ENCODE data around the gene CTSF.
A peak's percentile ranks its signal among the peaks of the same experiment; 100 is the strongest.
"Not testable (repeated sequence)": the region's sequence is repeated elsewhere in the genome, so short reads cannot be mapped to it uniquely, and the experiment has no call there.

The CTSF gene

DNA sequence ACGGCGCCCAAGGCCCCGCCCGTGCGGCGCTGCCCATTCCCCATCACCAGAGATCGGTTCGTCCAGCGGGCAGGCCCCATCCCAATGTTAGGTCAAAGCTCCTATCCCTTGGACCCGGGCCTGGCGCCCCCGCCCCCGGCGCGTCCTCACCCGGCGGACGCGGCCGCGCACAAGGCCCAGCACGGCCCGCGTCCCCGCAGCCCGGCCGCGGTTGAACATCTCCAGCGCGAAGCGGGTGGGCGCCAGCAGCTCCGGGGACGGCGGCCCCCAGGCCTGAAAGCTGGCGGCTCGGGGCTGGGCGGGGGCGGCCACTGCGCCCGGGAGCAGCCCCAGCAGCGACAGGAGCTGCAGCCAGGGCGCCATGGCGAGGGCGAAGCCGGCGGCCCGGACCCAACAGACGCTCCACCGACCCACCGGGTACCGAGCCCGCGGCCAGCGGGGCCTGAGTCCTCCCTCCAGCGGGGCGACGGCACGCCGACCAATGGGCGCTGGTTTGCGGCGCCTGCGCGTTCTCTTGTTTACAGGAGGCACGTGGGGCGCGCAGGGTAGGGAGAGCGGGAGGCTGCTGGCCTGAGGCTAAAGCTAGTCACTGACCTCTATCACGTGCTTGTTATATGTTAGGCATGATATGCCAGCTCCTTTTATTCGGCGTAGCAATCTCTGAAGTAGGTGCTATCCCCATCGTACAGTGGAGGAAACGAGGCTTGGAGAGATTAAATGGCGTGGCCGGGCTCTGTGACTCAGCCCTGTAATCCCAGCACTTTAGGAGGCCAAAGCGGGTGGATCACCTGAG lies at the start of gene CTSF:
TSS of gene CTSF (minus strand) at position 483 of the 793 bp plus-strand sequence. CDS start at position 363, 120 bp downstream.
- peak; percentile 50 to 66 for DNase-seq (ENCODE audit: low read depth in 2 of 2)

DNA sequence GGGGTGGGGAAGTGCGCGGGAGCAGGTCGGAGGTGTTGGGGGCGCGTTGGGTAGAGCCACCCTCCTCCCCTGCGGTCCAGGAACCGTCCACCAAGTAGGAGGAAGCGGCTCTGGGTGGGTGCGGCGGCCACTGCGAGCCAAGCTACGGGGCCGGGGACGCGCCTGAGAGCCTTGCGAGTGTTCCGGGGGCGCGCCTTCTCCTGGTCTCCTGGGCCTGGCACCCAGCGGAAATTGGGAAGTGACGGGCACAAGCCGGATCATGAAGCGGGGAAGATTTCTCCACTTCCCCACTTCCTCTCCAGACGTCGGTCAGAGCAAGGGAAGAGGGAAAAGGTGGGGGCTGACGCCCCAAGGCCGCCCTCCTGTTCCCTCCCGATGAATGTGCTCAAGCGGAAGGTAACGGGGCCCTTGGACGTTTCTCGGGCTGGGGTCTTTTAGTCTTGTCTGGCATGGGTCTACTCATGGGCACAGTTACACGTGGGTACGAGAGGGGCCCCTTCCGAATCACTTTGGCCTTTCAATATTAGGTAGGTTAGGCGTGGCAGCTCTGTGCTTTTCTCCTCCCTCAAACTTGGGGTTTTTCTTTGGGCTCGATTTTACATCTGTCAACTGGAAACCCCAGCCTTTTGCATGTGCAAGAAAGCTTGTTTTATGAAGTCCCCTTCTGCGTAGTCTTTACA lies 48.9 kb upstream of the CTSF start:
- no peak for DNase-seq (ENCODE audit: low read depth in 2 of 2)

DNA sequence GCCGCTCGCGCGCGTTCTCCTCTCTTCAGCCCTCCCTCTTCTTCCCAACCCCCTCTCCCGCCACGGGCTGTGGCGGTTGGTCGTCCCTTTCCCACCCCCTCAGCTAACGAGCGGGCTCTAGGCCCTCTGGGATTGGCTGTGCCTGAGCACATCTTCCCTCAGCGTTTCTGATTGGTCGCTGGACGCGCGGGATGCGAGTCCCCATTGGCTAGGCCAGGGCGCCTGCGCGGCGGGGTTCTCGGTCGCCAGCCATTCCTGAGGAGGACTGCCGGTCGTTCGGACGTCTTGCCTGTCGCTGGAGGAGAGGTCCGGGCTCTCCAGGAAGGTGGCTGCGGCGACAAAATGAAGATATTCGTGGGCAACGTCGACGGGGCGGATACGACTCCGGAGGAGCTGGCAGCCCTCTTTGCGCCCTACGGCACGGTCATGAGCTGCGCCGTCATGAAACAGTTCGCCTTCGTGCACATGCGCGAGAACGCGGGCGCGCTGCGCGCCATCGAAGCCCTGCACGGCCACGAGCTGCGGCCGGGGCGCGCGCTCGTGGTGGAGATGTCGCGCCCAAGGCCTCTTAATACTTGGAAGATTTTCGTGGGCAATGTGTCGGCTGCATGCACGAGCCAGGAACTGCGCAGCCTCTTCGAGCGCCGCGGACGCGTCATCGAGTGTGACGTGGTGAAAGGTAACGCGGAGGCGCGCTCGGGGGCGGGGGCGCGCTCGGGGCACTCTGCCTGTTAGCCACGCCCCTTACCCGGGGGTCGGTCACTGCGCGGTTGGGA lies 48.2 kb upstream of the CTSF start, which contains the start of gene RBM14:
TSS of gene RBM14 (plus strand) at position 252 of the 776 bp plus-strand sequence. CDS start at position 343, 91 bp downstream.
- DNase-seq (ENCODE audit: low read depth in 2 of 2), result peak; percentile 97 to 99

DNA sequence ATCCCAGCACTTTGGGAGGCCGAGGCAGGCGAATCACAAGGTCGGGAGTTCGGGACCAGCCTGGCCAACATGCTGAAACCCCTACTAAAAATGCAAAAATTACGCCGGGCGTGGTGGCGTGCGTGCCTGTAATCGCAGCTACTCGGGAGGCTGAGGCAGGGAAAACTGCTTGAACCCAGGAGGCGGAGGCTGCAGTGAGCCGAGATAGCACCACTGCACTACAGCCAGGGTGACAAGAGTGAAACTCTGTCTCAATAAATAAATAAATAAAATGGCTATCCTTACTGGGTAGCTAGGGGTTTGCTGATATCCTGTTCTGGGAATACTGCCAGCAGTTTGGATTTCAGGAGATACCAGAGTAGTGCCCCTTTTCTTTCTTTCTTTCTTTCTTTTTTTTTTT lies 45.7 kb upstream of the CTSF start:
- no peak for DNase-seq (ENCODE audit: low read depth in 2 of 2)

DNA sequence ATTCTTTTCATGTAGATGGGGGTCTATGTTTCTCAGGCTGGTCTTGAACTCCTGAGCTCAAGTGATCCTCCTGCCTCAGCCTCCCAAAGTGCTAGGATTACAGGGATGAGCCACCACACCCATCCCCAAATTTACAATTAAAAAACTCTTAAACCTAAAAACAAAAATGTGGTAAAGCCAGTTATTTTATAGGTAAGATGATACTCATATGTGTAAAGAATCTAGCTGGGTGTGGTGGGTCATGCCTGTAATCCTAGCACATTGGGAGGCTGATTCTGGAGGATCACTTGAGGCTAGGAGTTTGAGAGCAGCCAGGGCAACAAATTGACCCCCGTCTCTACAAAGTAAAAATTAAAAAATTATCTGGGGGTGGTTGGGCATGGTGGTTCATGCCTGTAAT lies 44.1 kb upstream of the CTSF start:
- DNase-seq (ENCODE audit: low read depth in 2 of 2), result no peak

DNA sequence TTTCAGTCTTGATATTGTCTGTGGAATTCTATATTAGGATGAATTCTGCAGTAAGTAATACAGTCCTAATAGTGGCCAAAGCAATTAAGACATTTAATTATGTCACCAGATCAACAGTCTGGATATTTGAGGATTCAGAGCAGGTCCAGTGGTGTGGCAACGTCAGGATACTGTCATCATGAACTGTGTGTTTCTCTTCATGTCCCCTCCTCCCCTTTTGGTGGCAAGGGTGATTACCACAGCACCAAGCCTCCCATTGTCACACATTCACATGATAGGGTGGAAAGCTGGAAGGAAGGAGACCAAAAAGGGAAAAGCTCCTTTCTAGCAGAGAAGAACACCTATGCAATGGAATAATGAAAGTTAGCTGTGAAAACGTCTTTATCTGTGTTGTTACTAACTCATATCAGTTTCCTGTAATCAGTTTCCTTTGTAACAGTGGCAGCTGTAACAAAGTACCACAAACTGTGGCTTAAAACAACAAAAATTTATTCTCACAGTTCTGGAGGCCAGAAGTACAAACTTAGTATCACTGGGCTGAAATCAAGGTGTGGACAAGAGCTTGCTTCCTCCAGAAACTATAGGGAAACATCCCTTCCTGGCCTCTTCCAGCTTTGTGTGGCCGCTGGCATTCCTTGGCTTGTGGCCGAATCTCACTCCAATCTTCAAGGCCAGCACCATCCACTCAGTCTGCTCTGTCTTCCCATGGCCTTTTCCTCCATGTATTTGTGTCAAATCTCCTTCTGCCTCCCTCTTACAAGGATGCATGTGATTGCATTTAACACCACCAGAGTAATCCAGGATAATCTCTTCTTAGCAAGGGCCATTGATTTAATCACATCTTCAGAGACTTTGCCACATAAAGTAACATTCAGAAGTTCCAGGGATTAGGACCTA lies 41.6 kb upstream of the CTSF start:
- no peak for DNase-seq (ENCODE audit: low read depth in 2 of 2)

DNA sequence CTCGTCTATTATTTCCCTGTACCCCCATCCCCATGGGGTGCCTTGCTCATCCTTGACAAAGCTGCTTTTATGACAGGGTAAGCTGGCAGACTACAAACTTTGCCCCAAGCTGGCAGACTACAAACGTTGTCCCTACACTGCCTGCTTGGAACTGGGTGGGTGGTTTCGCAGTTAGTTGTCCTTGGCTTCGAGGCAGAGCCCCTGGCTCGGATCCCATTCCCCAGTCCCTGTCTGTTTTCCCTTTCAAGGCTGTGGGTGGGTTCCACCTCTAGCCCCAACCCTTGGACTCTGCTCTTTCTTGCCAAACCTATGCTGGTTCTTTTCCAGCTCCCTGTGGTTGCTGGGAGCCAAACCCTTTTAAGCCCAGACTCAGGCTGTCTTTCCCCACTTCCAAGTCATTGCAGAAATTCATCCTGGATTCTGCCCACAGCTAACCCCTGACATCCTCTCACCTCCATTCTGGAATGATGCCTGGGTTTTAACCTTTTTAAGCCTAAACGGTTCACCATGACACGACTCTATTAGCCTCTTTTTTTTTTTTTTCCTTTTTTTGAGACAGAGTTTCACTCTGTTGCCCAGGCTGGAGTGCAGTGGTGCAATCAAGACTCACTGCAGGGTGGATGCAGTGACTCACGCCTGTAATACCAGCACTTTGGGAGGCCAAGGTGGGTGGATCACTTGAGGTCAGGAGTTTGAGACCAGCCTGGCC lies 38.9 kb upstream of the CTSF start:
- DNase-seq (ENCODE audit: low read depth in 2 of 2), result no peak

DNA sequence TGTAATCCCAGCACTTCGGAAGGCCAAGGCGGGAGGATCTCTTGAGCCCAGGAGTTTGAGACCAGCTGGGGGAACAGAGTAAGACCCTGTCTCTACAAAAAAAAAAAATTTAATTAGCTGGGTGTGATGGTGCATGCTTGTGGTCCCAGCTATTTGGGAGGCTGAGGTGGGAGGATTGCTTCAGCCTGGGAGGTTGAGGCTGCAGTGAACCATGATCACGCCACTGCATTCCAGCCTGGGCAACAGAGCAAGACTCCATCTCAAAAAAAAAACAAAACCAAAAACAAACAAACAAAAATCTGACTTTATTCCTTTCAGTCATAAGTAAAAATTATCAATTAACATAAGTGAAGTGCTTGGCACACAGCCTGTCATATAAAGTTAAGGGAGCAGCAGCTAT lies 38.2 kb upstream of the CTSF start:
- not testable (repeated sequence) for DNase-seq (ENCODE audit: low read depth in 2 of 2)

DNA sequence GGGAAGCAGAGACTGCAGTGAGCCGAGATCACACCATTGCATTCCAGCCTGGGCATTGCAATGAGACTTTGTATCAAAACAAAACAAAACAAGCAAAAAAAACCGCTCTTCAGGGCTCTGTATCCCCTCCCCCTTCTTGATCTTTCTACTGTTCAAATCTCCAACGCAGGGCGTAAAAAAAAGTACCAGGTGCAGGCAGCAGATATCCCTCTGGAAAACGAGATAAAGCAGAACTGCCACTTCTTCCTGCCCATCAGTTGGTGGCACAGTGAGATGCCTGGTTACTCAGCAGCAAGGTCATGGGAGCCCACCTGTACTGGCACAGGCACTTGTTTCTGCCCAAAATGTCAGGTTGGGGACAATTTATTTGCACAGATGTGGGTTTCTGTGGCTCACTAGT lies 35.7 kb upstream of the CTSF start:
- no peak for DNase-seq (ENCODE audit: low read depth in 2 of 2)

DNA sequence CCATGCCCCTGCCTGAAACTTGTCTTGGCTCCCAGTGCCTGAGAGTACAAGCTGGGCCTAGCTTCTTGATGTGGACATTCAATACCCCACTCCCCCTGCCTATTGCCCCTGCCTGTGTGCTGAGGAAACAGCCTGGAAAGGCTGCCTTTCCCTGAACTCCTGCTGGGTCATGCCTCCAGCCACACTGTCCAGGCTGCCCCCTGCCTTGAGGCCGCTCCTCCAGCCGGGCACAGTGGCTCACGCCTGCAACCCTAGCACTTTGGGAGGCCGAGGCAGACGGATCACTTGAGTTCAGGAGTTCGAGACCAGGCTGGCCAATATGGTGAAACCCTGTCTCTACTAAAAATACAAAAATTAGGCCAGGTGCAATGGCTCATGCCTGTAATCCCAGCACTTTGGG lies 34.7 kb upstream of the CTSF start:
- DNase-seq (ENCODE audit: low read depth in 2 of 2), result no peak

DNA sequence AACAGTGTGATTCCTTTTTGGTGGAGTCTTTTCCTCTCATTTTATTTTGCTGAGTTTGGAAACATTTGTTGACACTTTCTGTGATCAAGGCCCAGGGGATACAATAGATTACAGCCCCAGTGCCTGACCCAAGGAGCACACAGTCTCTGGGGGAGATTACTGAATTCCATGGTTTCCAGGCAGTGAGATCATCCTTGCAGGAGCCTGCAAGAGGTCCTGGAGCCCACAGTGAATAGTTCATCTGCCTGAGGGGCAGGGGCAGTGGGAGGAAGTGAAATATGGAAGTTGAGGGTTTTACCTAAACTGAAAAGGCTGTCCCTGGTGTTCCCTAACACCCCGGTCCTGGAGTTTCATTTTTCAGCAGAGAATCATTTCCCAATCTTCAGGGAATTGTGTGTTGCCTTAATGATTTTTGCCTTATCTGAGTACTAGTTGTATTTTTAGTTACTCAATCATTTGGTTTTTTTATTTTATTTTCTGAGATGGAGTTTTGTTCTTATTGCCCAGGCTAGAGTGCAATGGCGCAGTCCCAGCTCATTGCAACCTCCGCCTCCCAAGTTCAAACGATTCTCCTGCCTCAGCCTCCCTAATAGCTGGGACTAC lies 32.3 kb upstream of the CTSF start:
- no peak for DNase-seq (ENCODE audit: low read depth in 2 of 2)

DNA sequence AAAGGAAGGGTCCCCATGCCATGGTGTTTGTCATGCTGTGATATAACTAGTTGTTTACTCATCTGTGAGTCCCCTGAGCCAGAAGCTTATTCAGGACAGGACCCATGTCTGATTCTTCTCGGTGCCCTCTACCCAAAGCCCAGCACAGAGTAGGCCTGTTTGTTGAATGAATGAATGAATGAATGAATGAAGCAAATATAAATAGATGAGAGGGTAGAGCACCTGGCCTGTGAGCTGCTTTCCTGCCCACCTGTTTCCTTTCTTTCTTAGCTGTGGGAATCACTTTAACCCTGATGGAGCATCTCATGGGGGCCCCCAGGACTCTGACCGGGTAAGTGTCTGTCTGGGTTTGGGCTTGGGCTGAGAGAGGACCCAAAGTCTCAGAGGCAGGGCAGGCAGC lies 31.8 kb upstream of the CTSF start:
- no peak for DNase-seq (ENCODE audit: low read depth in 2 of 2)

DNA sequence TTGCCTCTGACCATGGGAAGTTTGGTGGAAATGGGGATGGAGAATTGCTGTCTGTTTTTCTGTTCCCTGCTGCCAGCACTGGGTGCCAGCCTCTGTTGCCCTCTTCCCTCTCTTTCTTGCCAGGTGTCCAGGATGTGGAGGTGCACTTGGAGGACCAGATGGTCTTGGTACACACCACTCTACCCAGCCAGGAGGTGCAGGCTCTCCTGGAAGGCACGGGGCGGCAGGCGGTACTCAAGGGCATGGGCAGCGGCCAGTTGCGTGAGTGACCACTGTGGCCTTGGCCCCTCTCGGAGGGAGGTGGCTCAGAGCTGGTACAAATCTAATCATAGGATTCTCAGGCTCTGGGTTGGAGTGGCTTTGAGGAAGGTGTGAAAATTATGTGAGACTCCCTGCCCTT lies 30.6 kb upstream of the CTSF start:
- DNase-seq (ENCODE audit: low read depth in 2 of 2), result no peak

DNA sequence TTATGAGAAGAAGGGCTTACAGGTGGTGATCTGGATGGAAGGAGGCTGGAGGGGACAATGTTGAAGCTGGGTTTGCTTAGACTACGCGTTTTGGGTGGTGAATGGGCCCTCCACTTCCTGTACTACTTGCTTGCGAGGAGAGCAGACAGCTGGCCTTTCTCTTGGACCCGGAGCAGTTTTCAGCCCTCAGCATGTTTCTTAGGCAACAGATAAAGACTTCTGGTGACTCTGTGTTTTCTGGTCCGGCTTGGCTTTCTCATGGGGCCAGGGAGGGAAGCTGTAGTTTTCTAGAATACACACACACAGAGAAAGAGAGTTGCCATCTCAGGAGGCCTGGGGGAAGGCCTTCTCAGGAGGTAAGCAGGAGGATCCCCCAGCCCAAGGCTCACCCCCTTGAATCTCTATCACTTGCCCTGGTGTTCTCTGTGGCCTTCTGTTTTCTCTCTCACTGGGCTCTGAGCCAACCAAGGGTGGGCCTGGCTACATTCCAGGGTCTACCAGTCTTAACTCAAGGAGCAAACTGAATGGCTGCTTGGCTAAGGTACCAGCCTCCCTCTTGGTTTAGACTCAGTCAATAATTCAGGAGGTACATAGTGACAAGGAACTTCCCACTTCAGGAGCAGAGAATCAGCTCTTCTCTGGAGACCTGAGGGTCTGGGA lies 27.0 kb upstream of the CTSF start:
- no peak for DNase-seq (ENCODE audit: low read depth in 2 of 2)

DNA sequence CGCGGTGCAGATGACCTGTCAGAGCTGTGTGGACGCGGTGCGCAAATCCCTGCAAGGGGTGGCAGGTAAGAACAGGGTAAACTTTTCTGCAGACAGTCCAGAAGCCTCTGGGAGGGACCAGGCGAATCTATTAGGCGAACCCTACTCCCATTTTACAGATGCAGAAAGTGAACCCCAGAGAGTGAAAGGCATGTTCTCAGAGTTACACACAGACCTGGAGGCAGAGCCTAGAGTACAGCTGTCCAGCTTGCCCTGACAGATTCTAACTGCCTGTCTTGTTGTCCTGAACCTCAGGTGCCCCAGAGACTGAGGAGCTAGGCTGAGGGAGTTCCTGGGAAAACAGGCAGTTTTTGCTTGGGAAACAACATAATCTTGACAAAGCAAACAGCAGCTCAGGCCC lies 25.2 kb upstream of the CTSF start:
- DNase-seq (ENCODE audit: low read depth in 2 of 2), result no peak

DNA sequence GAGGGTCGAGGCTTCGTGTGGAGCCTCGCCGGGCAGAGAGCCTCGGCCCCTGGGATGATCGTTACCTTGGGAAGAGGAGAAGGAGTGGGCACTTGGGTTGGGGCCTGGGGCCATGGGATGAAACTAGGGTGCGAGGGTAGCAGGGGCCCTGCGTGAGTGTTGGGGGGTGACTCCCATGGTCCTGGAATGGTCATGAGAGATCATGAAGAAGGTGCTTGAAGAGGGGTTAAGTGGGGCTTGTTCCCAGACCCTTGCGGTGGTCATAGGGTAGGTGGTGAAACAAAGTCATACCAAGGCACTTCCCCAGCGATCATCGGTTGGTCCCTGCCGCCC lies 24.9 kb upstream of the CTSF start:
- no peak for DNase-seq (ENCODE audit: low read depth in 2 of 2)

DNA sequence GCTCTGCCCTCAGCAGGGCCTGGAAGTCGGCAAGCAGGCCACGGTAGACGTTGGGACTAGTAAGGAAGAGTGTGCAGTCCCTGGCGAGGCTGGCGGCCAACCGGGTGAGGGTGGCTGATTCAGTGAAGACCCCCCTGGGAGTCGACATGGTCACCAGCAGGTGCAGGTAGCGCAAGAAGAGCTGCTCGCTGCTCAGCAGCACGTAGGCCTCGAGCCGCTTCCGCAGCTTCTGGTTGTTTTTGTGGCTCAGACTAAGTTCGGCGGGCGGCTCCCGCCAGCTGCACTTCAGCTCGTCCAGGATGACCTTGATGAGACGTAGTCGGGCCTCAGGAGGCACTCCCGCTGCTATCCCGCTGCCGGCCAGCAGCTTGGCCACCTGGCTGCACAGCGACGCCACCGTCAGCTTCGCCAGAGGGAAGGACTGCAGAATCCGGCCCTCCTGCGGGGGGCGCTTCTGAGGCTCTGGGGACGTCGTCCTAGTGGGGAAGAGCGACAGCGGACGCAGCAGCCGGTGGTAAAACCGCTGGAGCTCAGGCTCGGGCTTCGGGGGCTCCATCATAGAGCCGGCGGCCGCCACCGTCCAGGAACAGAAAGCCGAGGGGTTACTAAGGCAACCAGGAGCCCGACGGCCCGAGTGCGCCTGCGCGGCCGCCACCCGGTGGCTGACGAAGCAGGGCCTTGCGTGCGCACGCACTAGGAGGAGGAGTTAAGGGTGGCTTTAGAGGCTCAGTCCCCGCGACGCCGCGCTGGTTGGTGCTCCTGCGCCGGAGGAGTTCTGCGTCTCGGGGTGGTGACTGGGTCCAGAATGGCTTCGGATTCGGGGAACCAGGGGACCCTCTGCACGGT lies 24.3 kb upstream of the CTSF start, which contains the start of the genes CCDC87 and CCS:
TSS of gene CCDC87 (minus strand) at position 607 of the 846 bp plus-strand sequence. CDS start at position 559, 48 bp downstream.
TSS of gene CCS (plus strand) at position 729 of the 846 bp plus-strand sequence. CDS start at position 806, 77 bp downstream.
- DNase-seq (ENCODE audit: low read depth in 2 of 2), result peak; percentile 97 to 98

DNA sequence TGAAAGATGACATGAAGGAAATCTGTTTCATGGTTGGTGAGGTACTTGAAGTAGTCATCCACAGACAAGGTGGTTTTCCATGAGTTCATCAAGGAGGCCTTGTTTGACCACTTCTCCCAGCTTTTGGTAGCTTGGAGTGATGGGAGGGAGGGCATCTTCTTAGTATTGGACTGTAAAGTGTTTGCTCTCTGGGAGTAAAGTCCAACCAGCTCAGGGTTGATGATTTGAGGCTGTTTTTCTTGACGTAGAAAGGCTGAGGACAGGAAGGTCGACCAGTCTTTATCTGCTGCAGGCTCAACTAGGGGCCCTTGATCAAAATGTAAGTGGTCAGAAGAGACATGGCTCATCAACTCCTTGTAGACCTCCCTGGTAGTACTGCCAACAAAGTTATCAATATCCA lies 22.8 kb upstream of the CTSF start:
- DNase-seq (ENCODE audit: low read depth in 2 of 2), result no peak

Data from stimulated activated CD4-positive, alpha-beta T cell treated with anti-CD3 and anti-CD28 coated beads, Interleukin-15, amount 100 ng/mL, for 48 hours (primary cell).